Central memory CD4-positive, alpha-beta T cell (primary cell): ENCODE measurements around the gene NT5DC3.
"Not testable (repeated sequence)": the region's sequence is repeated elsewhere in the genome, so short reads cannot be mapped to it uniquely, and the experiment has no call there.

Source experiments
- DNase-seq: peaks from one replicate; pipeline ENCODE4 v3.0.0; 2022

The NT5DC3 gene

DNA sequence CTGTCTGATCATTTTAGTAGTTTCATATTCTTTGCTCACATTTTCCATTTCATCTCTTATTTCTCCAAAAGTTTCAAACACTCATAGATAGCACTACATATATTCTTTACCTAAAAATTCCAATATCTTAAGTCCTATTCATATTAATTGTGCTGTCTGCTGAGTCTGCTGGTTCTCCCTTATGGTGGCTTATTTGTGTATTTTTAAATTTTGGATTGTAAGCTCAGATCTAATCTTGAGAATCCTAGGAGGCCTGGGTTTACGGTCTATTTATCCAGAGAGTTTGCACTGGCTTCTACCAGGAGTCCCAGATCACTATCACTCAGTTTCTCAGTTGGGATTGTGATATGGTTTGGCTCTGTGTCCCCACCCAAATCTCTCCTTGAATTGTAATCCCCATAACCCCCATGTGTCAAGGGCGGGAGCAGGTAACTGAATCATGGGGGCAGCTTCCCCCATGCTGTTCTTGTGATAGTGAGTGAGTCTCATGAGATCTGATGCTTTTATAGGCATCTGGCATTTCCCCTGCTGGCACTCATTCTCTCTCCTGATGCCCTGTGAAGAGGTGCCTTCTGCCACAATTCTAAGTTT, 10.2 kb downstream of the NT5DC3 start:
- no peak for DNase-seq

DNA sequence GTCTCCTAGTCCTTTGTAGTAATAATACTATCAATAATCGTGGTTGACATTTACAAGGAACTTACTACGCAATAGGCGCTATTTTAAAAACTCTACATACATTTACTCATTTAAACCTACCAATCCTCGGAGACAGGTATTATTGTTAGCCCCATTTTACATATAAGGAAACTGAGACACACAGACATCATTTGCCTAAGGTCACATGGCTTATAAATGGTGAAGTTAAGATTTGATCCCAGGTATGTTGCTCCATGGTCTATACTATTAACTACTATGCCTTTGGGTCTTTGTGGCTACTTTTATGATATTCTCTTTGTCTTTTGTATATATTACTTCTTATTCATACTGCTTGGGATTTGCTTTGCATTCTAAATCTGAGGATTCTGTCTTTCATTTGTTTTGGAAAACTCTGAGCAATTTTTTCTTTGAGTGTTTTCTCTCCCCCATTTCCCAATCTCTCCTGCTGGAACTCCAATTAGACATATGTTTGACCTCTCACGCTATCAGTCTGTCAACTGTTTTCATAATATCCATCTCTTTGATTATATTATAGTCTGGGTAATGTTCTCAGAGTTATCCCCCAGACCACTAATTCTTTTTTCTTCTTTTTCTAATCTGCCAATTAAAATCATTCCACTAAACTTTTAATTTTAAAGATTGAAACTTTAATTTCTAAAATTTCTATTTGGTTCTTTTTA, 10.9 kb downstream of the NT5DC3 start:
- DNase-seq, result no peak

DNA sequence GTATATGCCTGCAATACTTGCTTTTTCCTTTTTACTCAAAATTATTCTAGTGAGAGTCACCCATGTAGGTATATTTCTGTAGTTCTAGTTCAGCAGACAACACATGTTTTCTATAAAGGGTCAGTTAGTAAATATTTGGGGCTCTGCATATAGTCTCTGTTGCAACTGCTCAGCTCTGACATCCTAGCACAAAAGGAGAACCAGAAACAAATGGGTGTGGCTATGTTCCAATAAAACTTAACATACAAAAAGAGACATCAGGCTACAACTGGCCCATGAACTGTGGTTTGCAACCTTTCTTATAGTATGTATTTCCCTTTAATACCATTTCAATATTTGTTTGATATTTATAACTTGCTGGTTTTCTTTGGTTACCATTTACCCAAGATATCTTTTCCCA, 11.9 kb downstream of the NT5DC3 start:
- no peak for DNase-seq

DNA sequence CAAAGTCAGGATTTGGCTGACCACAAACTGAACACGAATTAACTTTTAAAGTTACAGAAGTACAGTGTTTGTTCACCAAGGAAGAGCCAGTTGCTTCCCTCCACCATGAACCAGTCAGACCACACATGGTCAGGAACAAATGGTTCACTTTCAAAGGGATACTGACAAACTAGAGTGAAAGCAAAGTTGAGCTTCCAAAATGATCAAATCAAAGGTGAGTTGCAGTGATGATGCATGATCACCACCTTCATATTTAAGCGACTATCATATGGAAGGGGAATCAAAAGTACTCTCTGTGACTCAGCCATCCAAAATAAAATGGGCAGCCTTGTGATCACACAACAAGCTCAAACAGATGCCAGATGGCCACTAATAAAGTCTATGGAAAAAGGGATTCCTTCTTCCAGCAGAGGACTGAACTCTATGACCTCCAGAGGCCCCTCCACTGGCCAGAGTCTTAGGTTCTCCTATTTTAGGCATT, 13.1 kb downstream of the NT5DC3 start:
- no peak for DNase-seq

DNA sequence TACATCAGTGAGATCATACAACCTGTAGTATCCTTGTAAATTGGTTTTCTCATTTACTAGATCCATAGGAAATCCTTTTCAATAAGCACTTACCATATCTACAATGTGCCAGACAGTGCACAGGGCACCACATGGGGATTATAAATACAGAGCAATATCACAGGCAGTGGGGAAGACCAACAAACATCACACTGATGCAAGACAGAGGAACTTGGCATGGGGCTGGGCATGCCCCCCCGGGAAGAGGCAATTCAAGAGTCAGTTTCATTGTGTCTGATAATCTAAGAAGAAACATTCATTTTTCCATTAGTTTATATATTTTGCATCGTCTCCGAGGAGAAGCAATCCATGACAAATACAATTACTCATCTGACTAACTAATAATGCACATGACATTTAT, 16.2 kb downstream of the NT5DC3 start:
- no peak for DNase-seq

DNA sequence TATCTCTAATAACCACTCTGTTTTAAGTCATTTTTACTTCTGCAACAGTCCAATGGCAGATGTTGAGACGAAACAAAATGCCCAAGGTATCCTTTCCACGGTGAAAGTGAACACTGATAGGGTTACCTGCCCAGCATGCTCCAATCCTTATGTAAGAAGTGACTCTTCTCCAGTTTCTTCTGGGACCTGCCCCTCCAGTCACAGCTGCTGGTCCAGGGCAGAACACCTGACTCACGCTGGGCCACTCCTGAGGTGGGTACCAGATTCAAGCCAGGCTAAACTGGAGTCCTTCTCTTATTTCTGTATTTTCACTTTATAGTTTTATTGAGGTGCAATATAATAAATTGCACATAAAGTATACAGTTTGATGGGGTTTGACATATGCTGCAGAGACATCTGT, 16.7 kb downstream of the NT5DC3 start:
- DNase-seq, result no peak

DNA sequence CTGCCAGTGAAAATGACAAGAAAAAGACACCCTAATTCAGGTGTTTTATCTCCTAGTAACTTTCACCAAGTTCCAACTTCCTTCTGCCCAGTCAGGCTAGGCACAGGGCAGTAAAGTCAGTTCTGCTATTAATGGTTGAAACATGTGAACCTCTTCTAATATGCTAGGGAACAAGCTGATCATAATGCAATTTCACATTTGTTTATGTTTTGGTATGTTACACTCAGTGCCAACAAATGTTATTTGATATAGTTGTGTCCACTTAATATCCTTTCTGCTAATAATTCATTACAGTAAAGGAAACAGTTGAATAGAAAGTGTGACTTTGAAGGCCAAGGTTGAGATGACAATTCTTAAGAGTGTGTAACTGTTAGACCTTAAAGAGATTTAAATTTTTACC, 17.2 kb downstream of the NT5DC3 start:
- DNase-seq, result no peak

DNA sequence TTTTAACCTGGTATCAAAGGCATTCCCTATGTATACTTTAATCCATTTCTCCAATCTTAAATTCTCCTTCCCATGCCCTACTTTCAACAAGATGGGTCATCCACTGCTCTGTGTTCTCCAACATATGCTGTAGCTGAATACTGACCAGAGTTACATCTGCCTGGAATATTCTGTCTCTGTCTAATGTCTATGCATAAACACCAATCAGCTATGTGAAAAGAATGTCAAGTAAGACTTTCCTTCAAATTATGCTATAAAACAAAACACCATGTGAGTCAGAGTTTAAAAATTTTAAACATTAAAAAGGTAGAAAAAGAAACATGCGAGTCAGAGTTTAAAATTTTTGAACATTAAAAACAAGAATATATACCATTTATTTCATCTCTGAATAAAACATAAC, 19.3 kb downstream of the NT5DC3 start:
- no peak for DNase-seq

DNA sequence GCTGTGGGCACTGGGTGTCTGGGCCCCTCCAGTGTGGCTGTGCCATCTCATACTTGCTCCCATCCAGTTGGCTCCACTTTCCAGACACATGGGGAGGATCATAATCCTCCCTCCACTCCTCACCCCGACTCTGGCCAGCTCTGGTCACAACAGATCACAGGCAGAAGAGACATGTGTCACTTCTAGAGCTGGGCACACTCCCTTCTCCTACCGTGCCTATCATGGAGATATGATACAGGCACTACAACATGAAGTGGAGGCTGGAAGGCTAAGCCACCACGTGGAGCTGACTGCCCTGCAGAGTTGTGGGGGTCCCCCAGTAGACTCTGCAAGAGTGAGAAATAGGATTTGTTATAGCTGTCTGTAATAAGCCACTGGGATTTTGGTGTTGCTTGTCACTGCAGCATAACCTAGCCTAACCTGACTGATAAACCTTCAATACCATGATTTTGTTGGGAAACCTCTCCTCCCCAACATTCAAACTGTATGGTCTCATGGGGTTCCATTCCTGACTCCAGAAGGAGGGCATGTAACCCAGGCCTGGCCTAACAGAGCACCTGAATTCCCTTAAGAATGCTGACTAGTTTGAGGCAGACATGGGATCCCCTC, 20.0 kb downstream of the NT5DC3 start:
- DNase-seq, result no peak

DNA sequence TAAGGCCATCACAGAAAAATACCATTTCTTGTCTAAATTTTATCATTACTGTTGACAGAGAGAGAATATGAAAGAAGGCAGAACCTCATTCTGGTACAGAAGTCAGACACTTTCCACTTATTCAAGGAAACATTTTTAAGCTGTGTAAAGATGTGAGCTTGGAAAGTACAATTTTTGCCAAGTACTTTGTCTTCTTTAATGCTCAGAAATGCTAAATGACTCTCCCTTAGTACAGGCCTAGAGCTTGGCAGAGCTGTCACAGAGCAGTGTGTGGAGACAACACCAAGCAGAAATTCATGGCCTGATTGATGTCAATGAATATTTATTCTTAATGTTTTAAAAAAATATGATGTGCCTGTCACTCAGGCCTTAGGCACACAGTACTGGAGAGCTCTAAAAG, 20.7 kb downstream of the NT5DC3 start:
- no peak for DNase-seq

DNA sequence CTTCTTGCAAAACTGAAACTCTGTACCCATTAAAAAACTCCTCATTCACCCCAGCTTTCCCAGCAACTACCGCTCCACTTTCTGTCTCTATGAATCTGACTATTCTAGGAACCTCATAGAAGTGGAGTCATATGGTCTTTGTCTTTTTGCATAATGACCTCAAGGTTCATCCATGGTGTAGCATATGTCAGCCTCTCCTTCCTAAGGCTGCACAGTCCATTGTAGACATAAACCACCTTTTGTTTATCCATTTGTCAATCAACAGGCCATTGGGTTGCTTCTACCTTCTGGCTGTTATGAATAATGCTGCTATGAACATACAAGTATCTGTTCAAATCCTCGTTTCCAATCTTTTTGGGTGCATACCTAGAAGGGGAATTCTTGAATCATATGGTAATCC, 21.1 kb downstream of the NT5DC3 start:
- no peak for DNase-seq

DNA sequence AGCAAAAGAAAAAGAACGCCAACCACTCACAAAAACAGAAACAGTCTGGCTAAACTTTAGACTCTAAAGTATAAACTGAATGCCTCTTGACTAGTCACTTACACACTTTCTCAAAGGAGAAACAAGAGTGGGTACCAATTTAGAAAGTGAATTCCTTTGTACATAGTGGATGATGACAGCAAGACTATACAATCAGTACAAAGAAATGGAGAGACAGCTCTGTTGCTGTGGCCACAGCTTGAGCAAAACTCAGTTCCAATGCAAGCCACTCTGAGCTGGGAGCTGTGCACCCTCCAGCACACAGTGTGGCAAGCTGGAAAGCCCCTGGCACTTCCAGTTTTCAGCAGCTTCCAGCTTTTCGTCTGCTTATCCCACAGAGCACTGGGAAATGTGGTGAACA, 21.7 kb downstream of the NT5DC3 start:
- no peak for DNase-seq

DNA sequence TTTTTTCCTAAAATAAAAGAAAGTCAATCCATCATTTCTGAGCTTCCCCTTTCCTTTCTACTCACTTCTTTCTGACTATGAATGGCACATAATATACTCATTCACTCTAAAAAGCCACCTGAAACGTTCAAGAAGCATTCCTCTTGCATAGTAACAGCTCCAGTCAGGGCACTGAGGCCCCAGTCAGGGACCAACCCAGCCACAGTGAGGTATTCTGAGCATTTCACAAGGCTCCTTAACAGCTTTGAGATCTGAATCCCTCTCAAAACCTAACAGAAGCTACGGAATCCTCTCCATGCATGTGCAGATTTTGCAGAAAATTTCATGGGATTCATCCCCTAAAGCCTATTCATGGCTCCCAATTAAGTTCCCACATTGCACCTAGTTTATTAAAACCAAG, 23.2 kb downstream of the NT5DC3 start:
- no peak for DNase-seq

DNA sequence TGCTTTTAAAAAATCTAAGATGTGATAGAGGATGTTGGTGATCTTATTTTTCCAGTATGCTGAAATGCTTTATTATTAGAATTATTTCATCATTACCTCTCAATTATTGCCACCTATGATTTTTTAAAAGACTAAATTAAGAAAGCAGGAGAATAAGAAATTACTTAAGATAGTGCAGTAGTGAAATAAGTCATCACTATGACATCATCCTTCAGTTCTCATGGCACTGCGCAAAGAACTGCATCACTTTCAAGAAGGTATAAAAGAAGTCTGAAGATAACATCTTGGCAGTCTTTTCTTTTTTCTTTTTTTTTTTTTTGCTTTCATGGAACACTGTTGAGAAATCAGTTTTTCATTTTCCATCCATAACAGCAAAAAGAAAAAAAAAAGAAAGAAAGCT, 24.4 kb downstream of the NT5DC3 start:
- DNase-seq, result no peak

DNA sequence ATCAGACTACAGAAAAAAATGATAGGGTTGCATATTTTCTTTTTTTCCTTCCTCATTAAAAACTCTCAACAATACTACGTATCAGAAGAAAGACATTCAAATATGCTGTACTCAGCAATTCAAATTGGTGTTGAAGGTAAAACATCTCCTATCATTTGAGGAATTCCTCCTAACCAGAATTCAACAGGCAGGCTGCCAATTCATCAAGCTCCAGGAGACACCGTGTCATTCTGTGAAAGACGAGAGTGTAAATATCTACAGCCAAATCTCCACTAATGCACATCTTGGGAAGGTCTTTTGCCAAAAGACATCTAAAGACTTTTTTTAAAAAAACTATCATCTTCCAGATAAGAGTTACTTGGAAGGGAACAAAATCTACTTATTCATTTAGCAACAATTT, 26.6 kb downstream of the NT5DC3 start:
- no peak for DNase-seq

DNA sequence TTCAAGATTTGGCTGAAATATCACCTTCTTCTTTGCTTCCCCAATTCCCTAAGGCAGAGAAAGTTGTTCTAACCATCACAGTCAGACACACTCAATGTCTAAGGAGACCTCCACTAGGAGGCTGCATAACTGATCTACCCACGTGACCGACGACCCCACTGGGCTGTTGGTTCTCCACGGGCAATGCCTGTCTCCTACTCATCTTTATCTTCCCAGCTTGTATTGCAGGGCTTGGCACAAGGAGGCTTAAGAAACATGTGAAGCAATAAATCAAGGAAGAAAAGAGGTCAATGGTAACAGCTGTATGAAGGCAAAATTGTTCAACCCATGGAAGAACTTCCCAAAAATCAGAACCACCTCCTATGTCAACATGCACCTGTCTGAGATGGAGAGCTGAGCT, 27.1 kb downstream of the NT5DC3 start:
- DNase-seq, result no peak

DNA sequence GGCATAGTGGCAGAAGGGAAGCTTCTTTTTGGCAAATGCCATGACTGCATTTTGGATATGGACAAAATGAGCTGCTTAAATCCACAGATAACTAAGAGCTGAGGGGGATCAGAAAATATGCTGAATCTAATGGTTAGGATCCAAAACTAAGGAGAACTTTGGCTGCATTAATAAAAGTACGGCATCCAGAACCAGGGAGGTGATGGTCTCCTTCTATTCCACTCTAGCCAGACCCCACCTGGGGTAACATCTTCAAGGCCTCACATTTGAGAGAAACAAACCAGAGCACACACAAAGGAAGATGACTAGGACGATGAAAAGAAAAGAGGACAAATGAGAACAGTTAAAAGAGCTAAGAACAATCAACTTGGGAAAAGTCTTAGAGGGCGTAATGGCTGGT, 27.6 kb downstream of the NT5DC3 start:
- DNase-seq, result no peak

DNA sequence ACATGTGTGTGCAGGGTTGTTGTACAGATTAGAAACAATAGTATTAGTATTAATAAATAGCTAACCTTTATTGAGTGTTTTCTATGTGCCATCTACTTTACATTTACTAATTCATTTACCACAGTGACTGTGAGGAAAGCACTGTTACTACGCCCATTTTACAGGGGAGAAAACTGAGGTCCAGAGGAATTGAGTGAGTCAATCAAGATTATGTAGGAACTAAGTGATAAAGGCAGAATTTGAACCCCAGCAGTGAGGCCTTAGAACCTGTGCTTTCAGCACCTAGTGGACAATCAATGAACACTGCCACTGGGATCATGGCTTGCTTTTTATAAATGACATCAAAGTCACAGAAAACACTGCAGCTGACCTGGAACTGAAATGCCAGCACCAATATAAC, 28.2 kb downstream of the NT5DC3 start:
- no peak for DNase-seq

DNA sequence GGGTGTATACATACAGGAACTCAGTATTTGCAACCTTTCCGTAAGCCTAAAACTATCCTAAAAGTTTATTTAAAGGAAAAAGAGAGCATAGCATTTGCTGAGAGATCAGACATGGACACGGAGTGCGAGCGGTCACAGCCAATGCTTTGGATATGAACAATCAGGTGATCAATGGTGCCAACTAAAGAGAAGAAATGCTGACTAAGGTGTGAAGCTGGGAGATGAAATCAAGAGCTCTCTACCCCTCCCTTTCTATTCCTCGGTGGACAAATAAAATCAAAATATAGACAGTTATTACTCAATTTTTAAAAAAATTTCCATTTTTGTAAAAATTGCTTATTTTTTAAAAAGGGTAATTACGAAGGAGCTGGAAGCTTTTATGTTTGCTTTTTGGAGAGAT, 29.2 kb downstream of the NT5DC3 start:
- DNase-seq, result no peak

DNA sequence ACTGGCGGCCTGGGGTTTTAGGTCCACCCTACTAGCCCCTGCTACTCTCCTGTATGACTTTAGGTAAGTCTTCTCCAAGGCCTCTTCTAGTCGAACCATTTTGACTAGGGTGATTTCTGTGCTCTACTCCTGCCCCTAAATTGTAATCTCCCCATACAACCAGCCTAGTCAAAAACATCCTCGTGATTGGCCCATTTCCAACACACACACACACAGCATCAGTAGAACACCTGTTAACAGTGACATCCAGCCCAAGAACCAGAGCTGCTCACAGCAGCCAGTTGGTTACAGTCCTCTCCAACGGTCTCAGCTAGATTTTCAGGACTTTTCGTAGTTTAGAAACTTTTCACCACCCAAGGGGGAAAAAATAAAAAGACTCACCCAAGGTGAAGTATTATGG, 30.9 kb downstream of the NT5DC3 start:
- no peak for DNase-seq

DNA sequence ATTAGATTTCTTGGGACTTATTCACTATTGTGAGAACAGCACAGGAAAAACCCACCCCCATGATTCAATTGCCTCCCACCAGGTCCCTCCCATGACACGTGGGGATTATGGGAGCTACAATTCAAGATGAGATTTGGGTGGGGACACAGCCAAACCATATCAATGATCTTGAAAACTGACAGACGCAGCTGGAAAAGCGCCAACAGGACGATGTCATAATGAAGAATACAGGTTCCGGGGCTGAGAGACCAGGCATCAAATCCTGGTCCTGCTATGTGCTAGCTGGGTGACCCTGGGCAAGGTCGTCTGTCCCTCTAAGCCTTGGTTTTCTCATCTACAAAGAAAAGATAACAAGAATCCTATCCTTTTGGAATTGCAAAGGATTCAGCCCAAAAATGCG, 31.4 kb downstream of the NT5DC3 start:
- DNase-seq, result not testable (repeated sequence)

DNA sequence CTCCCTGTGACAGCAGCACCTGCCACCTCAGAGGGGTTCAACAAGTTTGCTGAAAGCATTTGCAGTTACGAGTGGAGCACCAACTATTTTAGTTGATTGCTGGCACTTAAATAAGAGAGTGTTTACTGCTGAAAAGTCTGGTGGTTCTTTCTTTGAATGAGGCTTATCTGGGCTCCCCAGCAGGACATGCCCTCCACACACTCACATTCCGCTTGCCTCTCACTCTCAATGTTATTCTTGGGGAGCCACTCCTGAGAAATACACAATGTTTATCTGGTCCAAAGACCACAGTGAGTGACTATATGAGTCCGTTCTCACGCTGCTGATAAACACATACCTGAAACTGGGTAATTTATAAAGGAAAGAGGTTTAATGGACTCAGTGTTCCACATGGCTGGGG, 31.9 kb downstream of the NT5DC3 start:
- no peak for DNase-seq

DNA sequence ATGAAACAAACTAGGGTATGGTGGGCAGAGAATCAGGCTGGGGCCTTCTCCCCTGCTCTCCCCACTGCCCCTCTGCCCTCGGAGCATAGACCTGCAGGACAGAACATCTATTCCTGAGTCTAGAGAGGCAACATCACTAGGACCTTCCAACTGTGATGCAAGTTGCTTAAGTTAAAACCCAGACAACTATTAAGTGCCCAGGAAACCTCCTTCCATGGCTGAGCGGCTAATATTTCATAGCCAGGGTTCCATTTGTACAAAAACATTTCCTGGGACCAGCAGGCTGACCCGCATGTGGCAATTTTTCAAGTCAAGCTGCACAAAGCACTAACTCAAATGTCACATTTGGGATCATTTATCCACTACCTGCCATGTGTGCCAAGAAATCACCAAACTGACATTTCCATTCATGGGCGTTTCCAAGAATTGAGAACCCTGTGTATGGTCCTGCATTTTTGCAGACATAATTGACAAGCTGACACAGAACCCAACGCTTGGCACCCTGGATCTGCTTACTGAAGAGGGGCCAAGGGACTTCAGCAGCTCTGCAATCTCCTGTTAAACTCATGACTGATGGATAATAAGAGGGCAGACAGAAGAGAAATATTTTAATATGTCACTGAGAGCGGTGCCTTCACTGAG, 32.7 kb downstream of the NT5DC3 start:
- DNase-seq, result no peak
